PFSK-1 (cell line): ENCODE data around the gene NR2F6.

Experiments
- FOXP2 ChIP-seq: optimal IDR thresholded peaks from 2 replicates; pipeline ENCODE3; 2011; ENCODE audit warnings: borderline replicate concordance, control low read depth, inconsistent platforms; ENCODE audit not compliant: insufficient read depth; ENCODE audit errors: extremely low read length, extremely low read depth
- POLR2AphosphoS5 ChIP-seq: IDR thresholded peaks from 2 replicates; pipeline ENCODE4 v1.6.1; 2012; ENCODE audit warnings: low read depth, mild to moderate bottlenecking, control low read depth, low read length, moderate library complexity
- SIN3A ChIP-seq: IDR thresholded peaks from 2 replicates; pipeline ENCODE4 v1.6.1; 2012; ENCODE audit warnings: mild to moderate bottlenecking, low read length, moderate library complexity, borderline replicate concordance; ENCODE audit not compliant: insufficient read depth
- TAF1 ChIP-seq: IDR thresholded peaks from 2 replicates; pipeline ENCODE4 v1.6.1; 2012; ENCODE audit warnings: low read length, control low read depth, borderline replicate concordance; ENCODE audit not compliant: insufficient read depth
- TF ChIP-seq, protein P1 (sequence below), 2 experiments: IDR thresholded peaks; 2 replicates each; pipeline versions ENCODE4 v1.6.1 to v1.8.0; 2011 to 2012; ENCODE audit warnings: low read depth in 2 of 2, low read length in 2 of 2, control low read depth in 1 of 2, inconsistent platforms in 1 of 2, mild to moderate bottlenecking in 1 of 2, moderate library complexity in 1 of 2; ENCODE audit not compliant: insufficient read depth in 1 of 2

Gene NR2F6

DNA sequence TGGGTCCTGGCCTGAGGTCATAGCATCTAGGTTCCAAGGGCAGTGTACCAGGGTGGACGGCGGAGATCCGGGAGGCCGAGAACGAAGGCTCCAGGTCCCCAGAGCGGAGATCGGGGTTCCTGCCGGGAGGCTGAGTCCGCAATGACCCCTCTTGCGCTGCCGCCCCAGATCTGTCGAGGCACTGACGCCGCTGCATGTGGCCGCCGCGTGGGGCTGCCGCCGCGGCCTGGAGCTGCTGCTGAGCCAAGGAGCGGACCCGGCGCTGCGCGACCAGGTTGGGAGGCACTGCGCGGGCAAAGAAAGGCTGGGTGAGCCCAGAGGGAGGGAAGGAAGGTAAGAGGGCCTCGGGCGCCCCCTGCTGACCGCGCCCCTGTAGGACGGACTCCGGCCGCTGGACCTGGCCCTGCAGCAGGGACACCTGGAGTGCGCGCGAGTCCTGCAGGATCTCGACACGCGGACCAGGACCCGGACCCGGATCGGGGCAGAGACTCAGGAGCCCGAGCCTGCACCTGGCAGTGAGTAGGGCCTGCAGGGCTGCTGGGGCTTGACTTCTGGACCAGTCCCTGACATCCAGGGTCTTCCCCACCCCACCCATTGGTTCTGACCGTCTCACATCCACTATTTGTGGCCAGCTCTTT is 36.9 kb upstream of the NR2F6 start:
- TF ChIP-seq POLR2AphosphoS5 (no peak), FOXP2 (peak; percentile 92), SIN3A (no peak)

DNA sequence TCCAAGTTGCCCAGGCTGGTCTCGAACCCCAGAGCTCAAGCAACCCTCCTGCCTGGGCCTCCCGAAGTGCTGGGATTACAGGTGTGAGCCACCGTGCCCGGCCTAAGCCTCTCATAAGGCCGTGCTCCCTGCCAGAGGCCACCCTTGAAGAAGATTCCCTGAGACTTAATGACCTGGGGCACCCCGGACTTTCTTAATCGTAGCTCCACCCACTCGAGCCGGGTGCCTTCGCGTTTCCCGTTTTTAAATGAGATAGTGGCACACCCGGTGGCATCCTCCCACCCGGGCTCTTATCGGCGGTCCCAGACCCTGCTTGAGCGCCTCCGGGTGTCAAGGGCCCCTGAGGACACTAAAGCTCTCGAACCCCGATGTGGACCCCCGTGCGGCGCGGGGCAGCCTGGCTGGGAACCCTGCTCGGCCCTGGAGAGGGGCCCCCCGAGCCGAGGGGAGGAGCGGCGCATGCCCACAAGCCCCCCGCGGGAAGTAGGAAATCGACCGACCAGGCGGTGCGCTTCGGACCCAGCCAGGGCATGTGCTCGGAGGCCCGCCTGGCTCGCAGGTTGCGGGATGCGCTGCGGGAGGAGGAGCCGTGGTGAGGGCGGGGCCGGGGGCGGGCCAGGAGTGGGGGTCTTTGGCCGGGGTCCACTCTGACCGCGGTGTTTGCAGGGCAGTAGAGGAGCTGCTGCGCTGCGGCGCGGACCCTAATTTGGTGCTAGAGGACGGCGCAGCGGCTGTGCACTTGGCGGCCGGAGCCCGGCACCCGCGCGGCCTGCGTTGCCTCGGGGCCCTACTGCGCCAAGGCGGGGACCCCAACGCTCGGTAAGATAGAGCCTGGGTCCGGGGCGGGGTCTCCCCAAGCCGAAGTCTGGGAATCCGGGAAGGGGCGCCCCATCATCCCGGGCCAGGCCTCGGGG is 35.9 kb upstream of the NR2F6 start, which contains the start of gene ANKLE1:
Gene ANKLE1, plus strand, starts transcription at position 511 of the 914 bp plus-strand sequence. Its CDS starts 20 bp downstream, at position 531.
- TF ChIP-seq TAF1, result no peak
- TF ChIP-seq POLR2AphosphoS5, result no peak
- TF ChIP-seq SIN3A, result no peak
- TF ChIP-seq FOXP2, result no peak
- TF ChIP-seq, protein P1, sequence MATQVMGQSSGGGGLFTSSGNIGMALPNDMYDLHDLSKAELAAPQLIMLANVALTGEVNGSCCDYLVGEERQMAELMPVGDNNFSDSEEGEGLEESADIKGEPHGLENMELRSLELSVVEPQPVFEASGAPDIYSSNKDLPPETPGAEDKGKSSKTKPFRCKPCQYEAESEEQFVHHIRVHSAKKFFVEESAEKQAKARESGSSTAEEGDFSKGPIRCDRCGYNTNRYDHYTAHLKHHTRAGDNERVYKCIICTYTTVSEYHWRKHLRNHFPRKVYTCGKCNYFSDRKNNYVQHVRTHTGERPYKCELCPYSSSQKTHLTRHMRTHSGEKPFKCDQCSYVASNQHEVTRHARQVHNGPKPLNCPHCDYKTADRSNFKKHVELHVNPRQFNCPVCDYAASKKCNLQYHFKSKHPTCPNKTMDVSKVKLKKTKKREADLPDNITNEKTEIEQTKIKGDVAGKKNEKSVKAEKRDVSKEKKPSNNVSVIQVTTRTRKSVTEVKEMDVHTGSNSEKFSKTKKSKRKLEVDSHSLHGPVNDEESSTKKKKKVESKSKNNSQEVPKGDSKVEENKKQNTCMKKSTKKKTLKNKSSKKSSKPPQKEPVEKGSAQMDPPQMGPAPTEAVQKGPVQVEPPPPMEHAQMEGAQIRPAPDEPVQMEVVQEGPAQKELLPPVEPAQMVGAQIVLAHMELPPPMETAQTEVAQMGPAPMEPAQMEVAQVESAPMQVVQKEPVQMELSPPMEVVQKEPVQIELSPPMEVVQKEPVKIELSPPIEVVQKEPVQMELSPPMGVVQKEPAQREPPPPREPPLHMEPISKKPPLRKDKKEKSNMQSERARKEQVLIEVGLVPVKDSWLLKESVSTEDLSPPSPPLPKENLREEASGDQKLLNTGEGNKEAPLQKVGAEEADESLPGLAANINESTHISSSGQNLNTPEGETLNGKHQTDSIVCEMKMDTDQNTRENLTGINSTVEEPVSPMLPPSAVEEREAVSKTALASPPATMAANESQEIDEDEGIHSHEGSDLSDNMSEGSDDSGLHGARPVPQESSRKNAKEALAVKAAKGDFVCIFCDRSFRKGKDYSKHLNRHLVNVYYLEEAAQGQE (IDR thresholded peaks at IDR 0.05; ENCODE audit: insufficient read depth in 1 of 2, low read depth in 2 of 2, low read length in 2 of 2), result no peak

DNA sequence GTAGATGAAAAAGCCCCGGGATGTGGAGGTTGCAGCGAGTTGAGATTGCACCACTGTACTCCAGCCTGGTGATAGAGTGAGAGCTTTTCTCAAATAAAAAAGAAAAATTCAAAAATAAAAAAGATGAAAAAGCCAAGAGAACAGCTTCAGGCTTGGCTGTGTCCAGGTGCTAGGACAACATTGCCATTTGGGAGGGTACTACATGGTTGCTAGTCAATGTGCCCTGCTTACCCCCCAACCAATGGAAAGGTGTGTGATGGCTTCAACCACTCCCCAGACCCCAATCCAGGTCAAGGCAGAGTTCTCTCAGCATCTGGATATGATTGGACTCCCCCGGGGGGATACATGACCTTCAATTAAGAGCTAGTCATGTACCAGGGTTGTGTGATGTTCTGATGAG is 33.7 kb upstream of the NR2F6 start:
- no peak for TF ChIP-seq TAF1
- TF ChIP-seq, protein P1 (IDR thresholded peaks at IDR 0.05; ENCODE audit: insufficient read depth in 1 of 2, low read depth in 2 of 2, low read length in 2 of 2), result no peak
- no peak for TF ChIP-seq FOXP2
- no peak for TF ChIP-seq POLR2AphosphoS5
- no peak for TF ChIP-seq SIN3A

DNA sequence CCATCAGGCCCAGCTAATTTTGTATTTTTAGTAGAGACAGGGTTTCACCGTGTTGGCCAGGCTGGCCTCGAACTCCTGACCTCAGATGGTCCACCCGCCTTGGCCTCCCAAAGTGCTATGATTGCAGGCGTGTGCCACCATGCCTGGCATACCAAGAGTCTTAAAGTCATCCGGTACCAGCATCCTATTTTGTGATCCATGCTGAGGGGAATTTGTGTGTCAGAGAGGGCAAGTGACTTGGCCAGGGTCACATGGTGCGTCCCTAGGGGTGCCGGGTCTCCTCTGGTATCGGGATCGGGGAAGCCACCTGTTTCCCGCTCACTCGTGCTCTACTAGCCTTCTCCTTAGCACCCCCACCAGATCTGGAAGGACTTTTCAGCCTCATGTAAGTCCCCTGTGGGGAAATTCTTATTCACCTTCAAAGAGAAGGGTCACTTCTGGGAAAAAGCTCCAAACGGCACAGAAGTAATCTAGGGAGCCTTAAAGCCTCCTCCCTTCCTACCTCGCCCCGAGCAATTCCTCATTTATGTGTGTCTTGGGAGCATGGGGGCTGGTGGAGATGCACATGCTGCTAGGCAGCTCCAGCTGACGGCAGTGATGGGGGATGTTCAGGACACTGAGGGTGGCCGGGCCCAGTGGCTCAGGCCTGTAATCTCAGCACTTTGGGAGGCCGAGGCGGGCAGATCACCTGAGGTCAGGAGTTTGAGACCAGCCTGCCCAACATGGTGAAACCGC is 29.9 kb upstream of the NR2F6 start:
- no peak for TF ChIP-seq POLR2AphosphoS5
- no peak for TF ChIP-seq TAF1
- TF ChIP-seq, protein P1 (IDR thresholded peaks at IDR 0.05; ENCODE audit: insufficient read depth in 1 of 2, low read depth in 2 of 2, low read length in 2 of 2), result no peak
- no peak for TF ChIP-seq SIN3A
- no peak for TF ChIP-seq FOXP2

GRCh38 chr19:17268754-17269153 is 23.0 kb upstream of the NR2F6 start:
- no peak for TF ChIP-seq TAF1
- no peak for TF ChIP-seq SIN3A
- no peak for TF ChIP-seq FOXP2
- no peak for TF ChIP-seq POLR2AphosphoS5
- TF ChIP-seq, protein P1 (IDR thresholded peaks at IDR 0.05; ENCODE audit: insufficient read depth in 1 of 2, low read depth in 2 of 2, low read length in 2 of 2), result no peak
